ENCODE measurements around the gene SERPINA4. TPM values are rescaled to one million over a fixed set of nuclear protein-coding genes. Genes with fewer than 3 reads are reported as not detected.

The SERPINA4 gene
- total RNA-seq, 1 experiment from 2014 or later, result 0.17 TPM

- no peaks in the 10 kb centered on the region for H3K36me3 ChIP-seq (ENCODE audit: control insufficient read depth in 1 of 2, insufficient read depth in 2 of 2, low read length in 2 of 2)
- H3K9ac ChIP-seq (ENCODE audit: low read length), result no peak overlapping the region
- H3K4me1 ChIP-seq (ENCODE audit: control insufficient read depth in 1 of 2, insufficient read depth in 2 of 2, low read length in 2 of 2), result no peaks in the 10 kb centered on the region
- POLR2A ChIA-PET, result no interaction called here
- DNase-seq (ENCODE audit: low read depth, low spot score), result no peak
- no peaks in the 10 kb centered on the region for H3K79me2 ChIP-seq (ENCODE audit: insufficient read depth, low read length)
- no peaks in the 10 kb centered on the region for H3K27me3 ChIP-seq (ENCODE audit: insufficient read depth, low read length)
- CTCF ChIA-PET, result no interaction called here
- no peak overlapping the region for H3K4me2 ChIP-seq (ENCODE audit: low read length)
- H3K9me2 ChIP-seq (ENCODE audit: insufficient read depth), result no peaks in the 10 kb centered on the region
- H4K20me1 ChIP-seq (ENCODE audit: insufficient read depth), result no peaks in the 10 kb centered on the region
- H2AFZ ChIP-seq (ENCODE audit: low read depth, low read length, poor library complexity, severe bottlenecking), result no peak overlapping the region
- BruUV-seq (replicated peaks), result no TSS peak
- no peak overlapping the region for H3K27ac ChIP-seq (ENCODE audit: low read depth, low read length)
- no peak overlapping the region for H3K4me3 ChIP-seq (replicated peaks in 1 of 2; ENCODE audit: low read depth in 1 of 2, low read length in 2 of 2)
- RAD21 ChIA-PET (ENCODE audit: low non-redundant PET in 1 of 2, low total read pairs in 2 of 2, uncharacterized antibody in 2 of 2, unreplicated experiment in 2 of 2), result no interaction called here
- H3K9me3 ChIP-seq (ENCODE audit: control insufficient read depth in 1 of 2, insufficient read depth in 1 of 2, low read depth in 1 of 2, low read length in 2 of 2), result no peaks in the 10 kb centered on the region
- no peak for TF ChIP-seq JUND (IDR thresholded peaks at IDR 0.05)
- TF ChIP-seq, protein P1, sequence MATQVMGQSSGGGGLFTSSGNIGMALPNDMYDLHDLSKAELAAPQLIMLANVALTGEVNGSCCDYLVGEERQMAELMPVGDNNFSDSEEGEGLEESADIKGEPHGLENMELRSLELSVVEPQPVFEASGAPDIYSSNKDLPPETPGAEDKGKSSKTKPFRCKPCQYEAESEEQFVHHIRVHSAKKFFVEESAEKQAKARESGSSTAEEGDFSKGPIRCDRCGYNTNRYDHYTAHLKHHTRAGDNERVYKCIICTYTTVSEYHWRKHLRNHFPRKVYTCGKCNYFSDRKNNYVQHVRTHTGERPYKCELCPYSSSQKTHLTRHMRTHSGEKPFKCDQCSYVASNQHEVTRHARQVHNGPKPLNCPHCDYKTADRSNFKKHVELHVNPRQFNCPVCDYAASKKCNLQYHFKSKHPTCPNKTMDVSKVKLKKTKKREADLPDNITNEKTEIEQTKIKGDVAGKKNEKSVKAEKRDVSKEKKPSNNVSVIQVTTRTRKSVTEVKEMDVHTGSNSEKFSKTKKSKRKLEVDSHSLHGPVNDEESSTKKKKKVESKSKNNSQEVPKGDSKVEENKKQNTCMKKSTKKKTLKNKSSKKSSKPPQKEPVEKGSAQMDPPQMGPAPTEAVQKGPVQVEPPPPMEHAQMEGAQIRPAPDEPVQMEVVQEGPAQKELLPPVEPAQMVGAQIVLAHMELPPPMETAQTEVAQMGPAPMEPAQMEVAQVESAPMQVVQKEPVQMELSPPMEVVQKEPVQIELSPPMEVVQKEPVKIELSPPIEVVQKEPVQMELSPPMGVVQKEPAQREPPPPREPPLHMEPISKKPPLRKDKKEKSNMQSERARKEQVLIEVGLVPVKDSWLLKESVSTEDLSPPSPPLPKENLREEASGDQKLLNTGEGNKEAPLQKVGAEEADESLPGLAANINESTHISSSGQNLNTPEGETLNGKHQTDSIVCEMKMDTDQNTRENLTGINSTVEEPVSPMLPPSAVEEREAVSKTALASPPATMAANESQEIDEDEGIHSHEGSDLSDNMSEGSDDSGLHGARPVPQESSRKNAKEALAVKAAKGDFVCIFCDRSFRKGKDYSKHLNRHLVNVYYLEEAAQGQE (IDR thresholded peaks at IDR 0.05; ENCODE audit: low read depth), result no peak
- intact Hi-C loops (cut with micrococcal nuclease), result no loop called here
- ATAC-seq, result no peak
These were observed 39.0 kb upstream of the SERPINA4 start for GRCh38 chr14:94522115-94522724.

DNA sequence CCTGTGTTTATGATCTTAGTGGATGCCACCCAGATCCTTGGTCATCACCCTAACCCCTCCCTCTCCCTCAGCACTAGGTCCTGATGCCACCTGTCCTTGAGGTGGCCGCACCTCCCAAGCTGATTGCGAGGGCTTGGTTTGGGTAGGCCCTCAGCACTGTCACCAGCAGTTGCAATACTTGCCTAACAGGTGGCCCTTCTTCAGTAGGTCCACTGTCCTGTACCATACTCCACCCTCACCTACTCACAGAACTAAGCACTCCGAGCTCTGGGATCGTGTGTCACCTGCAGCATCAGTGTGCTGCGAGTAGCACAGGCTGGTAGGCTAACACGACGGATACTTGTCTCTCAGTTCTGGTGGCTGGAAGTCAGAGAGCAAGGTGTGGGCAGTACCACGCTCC, 38.0 kb upstream of the SERPINA4 start:
- DNase-seq (ENCODE audit: low read depth, low spot score) (no peak), ATAC-seq (no peak)
- no peaks in the 10 kb centered on the region for H3K36me3 ChIP-seq (ENCODE audit: control insufficient read depth in 1 of 2, insufficient read depth in 2 of 2, low read length in 2 of 2)
- BruUV-seq (replicated peaks), result no TSS peak
- H3K4me2 ChIP-seq (ENCODE audit: low read length), result no peak overlapping the region
- H3K27me3 ChIP-seq (ENCODE audit: insufficient read depth, low read length), result no peaks in the 10 kb centered on the region
- intact Hi-C loops (cut with micrococcal nuclease), result no loop called here
- H3K9ac ChIP-seq (ENCODE audit: low read length), result no peak overlapping the region
- no peak overlapping the region for H3K4me3 ChIP-seq (replicated peaks in 1 of 2; ENCODE audit: low read depth in 1 of 2, low read length in 2 of 2)
- CTCF ChIA-PET, result no interaction called here
- H3K4me1 ChIP-seq (ENCODE audit: control insufficient read depth in 1 of 2, insufficient read depth in 2 of 2, low read length in 2 of 2), result no peaks in the 10 kb centered on the region
- no peaks in the 10 kb centered on the region for H3K9me2 ChIP-seq (ENCODE audit: insufficient read depth)
- no peaks in the 10 kb centered on the region for H3K9me3 ChIP-seq (ENCODE audit: control insufficient read depth in 1 of 2, insufficient read depth in 1 of 2, low read depth in 1 of 2, low read length in 2 of 2)
- H3K79me2 ChIP-seq (ENCODE audit: insufficient read depth, low read length), result no peaks in the 10 kb centered on the region
- H2AFZ ChIP-seq (ENCODE audit: low read depth, low read length, poor library complexity, severe bottlenecking), result no peak overlapping the region
- no peak overlapping the region for H3K27ac ChIP-seq (ENCODE audit: low read depth, low read length)
- H4K20me1 ChIP-seq (ENCODE audit: insufficient read depth), result no peaks in the 10 kb centered on the region
- RAD21 ChIA-PET (ENCODE audit: low non-redundant PET in 1 of 2, low total read pairs in 2 of 2, uncharacterized antibody in 2 of 2, unreplicated experiment in 2 of 2), result no interaction called here
- POLR2A ChIA-PET, result no interaction called here
- no peak for TF ChIP-seq SRF (IDR thresholded peaks at IDR 0.05; ENCODE audit: low read depth)
- TF ChIP-seq EGR1 (IDR thresholded peaks at IDR 0.05; ENCODE audit: low read depth), result no peak
- no peak for TF ChIP-seq YY1 (IDR thresholded peaks at IDR 0.05; ENCODE audit: extremely low read depth, insufficient replicate concordance, low read depth, low read length)
- no peak for TF ChIP-seq EZH2phosphoT487 (IDR thresholded peaks at IDR 0.05; ENCODE audit: borderline replicate concordance)
- no peak for TF ChIP-seq CEBPB (IDR thresholded peaks at IDR 0.05; ENCODE audit: low read depth)
- TF ChIP-seq, protein P1 (IDR thresholded peaks at IDR 0.05; ENCODE audit: low read depth), result no peak
- no peak for TF ChIP-seq ZFX (IDR thresholded peaks at IDR 0.05)
- TF ChIP-seq JUND (IDR thresholded peaks at IDR 0.05), result no peak
- no peak for TF ChIP-seq SP1 (IDR thresholded peaks at IDR 0.05; ENCODE audit: low read depth)
- TF ChIP-seq ZNF274 (IDR thresholded peaks at IDR 0.05; ENCODE audit: low read depth, low read length), result no peak
- TF ChIP-seq SIN3A (IDR thresholded peaks at IDR 0.05; ENCODE audit: low read depth), result no peak

Data from HCT116 (cell line).